MM.1S (cell line): Measurements from ENCODE around the gene SKAP2.

Experiments used
- DNase-seq: peaks from one replicate; pipeline ENCODE4 v3.0.0-alpha.2; 2015
- H2AFZ ChIP-seq: fragments of 300-600 bp; sonication (generic); 2 replicates; pipeline ENCODE4 v1.6.0; 2016; ENCODE audit warnings: antibody characterized with exemption, low read length
- H3F3A ChIP-seq: fragments of 300-600 bp; sonication (generic); 2 replicates; pipeline ENCODE4 v1.6.1; 2016; ENCODE audit warnings: mild to moderate bottlenecking, antibody characterized with exemption, low read length, moderate library complexity, mixed read lengths; ENCODE audit not compliant: insufficient read depth
- H3K27ac ChIP-seq: fragments of 300-600 bp; sonication (generic); 2 replicates; pipeline ENCODE4 v1.5.1; 2016; ENCODE audit warnings: mild to moderate bottlenecking, low read length
- H3K27me3 ChIP-seq: fragments of 300-600 bp; sonication (generic); replicated peaks from 2 replicates; pipeline ENCODE4 v1.6.0; 2016; ENCODE audit warnings: low read length; ENCODE audit not compliant: insufficient read depth
- H3K36me3 ChIP-seq: fragments of 300-600 bp; sonication (generic); replicated peaks from 2 replicates; pipeline ENCODE4 v1.6.1; 2016; ENCODE audit warnings: mild to moderate bottlenecking, low read length, mixed read lengths; ENCODE audit not compliant: insufficient read depth
- H3K4me1 ChIP-seq: fragments of 300-600 bp; sonication (generic); 2 replicates; pipeline ENCODE4 v1.6.1; 2016; ENCODE audit warnings: low read length, mixed read lengths
- H3K4me2 ChIP-seq: fragments of 300-600 bp; sonication (generic); 2 replicates; pipeline ENCODE4 v1.6.0; 2016; ENCODE audit warnings: low read depth, low read length
- H3K4me3 ChIP-seq: fragments of 300-600 bp; sonication (generic); 2 replicates; pipeline ENCODE4 v1.5.1; 2016; ENCODE audit warnings: low read length, mixed read lengths
- H3K79me2 ChIP-seq: fragments of 300-600 bp; sonication (generic); 2 replicates; pipeline ENCODE4 v1.6.1; 2016; ENCODE audit warnings: mixed run types, low read length, mixed read lengths
- H3K9ac ChIP-seq: fragments of 300-600 bp; sonication (generic); 2 replicates; pipeline ENCODE4 v1.6.1; 2016; ENCODE audit warnings: low read length, mixed read lengths
- H3K9me2 ChIP-seq: fragments of 300-600 bp; sonication (generic); replicated peaks from 2 replicates; pipeline ENCODE4 v1.6.1; 2016; ENCODE audit warnings: mild to moderate bottlenecking, low read length, mixed read lengths; ENCODE audit not compliant: insufficient read depth
- H3K9me3 ChIP-seq: fragments of 300-600 bp; sonication (generic); replicated peaks from 2 replicates; pipeline ENCODE4 v1.6.1; 2016; ENCODE audit warnings: mild to moderate bottlenecking, low read length, mixed read lengths; ENCODE audit not compliant: insufficient read depth
- H4K20me1 ChIP-seq: fragments of 300-600 bp; sonication (generic); 2 replicates; pipeline ENCODE4 v1.6.1; 2016; ENCODE audit warnings: mild to moderate bottlenecking, low read length, moderate library complexity, mixed read lengths; ENCODE audit not compliant: insufficient read depth
- EZH2 ChIP-seq: fragments of 300-600 bp; sonication (generic); optimal IDR thresholded peaks from 2 replicates; pipeline ENCODE3; 2017; ENCODE audit warnings: low read depth, mild to moderate bottlenecking, antibody characterized with exemption, low read length, mixed read lengths
- EZH2phosphoT487 ChIP-seq: fragments of 300-600 bp; sonication (generic); IDR thresholded peaks from 2 replicates; pipeline ENCODE4 v1.6.1; 2018; ENCODE audit warnings: antibody characterized with exemption, low read length
- TF ChIP-seq, protein P1 (sequence below): fragments of 300-600 bp; sonication (generic); IDR thresholded peaks from 2 replicates; pipeline ENCODE4 v1.5.1; 2016; ENCODE audit warnings: antibody characterized with exemption, low read length, mixed read lengths

The SKAP2 gene

DNA sequence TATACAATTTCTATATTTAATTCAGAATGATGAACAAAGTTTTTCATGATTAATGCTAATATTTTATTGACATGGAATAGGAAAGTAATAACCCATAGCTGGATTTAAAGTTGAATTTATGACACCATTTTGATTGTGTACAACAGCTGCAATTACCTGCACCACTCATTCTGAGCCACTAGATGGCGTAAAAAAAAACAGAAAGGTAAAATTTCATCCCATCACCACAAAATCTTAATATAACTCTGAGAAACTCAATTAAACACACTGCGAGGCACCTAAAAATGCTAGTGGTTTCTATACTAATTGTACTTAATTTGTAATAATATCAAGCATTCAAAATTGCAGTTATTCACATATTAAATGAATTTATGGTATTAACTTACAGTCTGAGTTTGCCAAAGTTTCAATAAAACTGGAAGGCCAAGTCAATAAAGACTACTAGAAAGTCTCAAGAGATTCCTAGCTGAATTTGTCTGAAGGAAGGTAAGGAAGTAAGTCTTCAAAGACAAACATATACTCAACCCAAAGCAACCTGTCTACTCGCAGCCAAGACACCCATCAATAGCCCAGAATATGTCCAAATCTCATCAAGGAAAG is 182.5 kb downstream of the SKAP2 start:
- no peaks in the 10 kb centered on the region for H3F3A ChIP-seq
- TF ChIP-seq, protein P1, sequence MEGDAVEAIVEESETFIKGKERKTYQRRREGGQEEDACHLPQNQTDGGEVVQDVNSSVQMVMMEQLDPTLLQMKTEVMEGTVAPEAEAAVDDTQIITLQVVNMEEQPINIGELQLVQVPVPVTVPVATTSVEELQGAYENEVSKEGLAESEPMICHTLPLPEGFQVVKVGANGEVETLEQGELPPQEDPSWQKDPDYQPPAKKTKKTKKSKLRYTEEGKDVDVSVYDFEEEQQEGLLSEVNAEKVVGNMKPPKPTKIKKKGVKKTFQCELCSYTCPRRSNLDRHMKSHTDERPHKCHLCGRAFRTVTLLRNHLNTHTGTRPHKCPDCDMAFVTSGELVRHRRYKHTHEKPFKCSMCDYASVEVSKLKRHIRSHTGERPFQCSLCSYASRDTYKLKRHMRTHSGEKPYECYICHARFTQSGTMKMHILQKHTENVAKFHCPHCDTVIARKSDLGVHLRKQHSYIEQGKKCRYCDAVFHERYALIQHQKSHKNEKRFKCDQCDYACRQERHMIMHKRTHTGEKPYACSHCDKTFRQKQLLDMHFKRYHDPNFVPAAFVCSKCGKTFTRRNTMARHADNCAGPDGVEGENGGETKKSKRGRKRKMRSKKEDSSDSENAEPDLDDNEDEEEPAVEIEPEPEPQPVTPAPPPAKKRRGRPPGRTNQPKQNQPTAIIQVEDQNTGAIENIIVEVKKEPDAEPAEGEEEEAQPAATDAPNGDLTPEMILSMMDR, result peak; percentile 81
- TF ChIP-seq EZH2 (no peak), EZH2phosphoT487 (no peak)
- no peaks in the 10 kb centered on the region for H3K79me2 ChIP-seq
- H3K9me3 ChIP-seq, result no peaks in the 10 kb centered on the region
- no peaks in the 10 kb centered on the region for H3K36me3 ChIP-seq
- no peaks in the 10 kb centered on the region for H3K27me3 ChIP-seq
- H3K9ac ChIP-seq, result no peak overlapping the region
- peak; percentile 38 for DNase-seq
- peak overlapping the region; percentile 4; the same call in 1 of the 2 replicates for H3K4me3 ChIP-seq
- no peaks in the 10 kb centered on the region for H3K9me2 ChIP-seq
- no peak overlapping the region for H2AFZ ChIP-seq
- peak overlapping the region; percentile 35; the same call in 1 of the 2 replicates for H3K4me2 ChIP-seq
- H4K20me1 ChIP-seq, result no peaks in the 10 kb centered on the region
- H3K27ac ChIP-seq, result peak overlapping the region; percentile 2; the same call in 1 of the 2 replicates
- H3K4me1 ChIP-seq, result peaks cover 18% of the 10 kb centered on the region; the same call in 1 of the 2 replicates

DNA sequence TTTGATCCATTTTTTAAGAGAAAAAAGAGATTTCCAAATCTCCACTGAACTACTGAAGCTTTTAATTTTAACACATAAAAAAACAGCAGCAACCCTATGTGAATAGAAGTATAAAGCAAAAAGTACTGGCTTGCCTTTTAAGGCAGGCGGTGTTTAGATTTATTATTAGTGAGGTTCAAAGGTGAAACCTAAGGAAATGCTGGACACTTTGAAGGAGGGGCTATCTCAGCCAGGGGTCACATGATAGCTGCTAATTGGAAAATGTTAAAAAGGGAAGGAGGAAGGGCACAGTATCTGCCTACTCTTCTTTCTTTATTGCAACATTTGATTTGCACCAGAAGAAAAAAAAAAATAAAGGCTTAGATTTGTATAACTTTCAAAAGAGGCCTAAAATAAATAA is 183.8 kb downstream of the SKAP2 start:
- no peaks in the 10 kb centered on the region for H3K36me3 ChIP-seq
- H3K9ac ChIP-seq, result no peak overlapping the region
- H3K9me3 ChIP-seq, result no peaks in the 10 kb centered on the region
- H3K79me2 ChIP-seq, result no peaks in the 10 kb centered on the region
- no peaks in the 10 kb centered on the region for H4K20me1 ChIP-seq
- no peak overlapping the region for H2AFZ ChIP-seq
- H3F3A ChIP-seq, result no peaks in the 10 kb centered on the region
- TF ChIP-seq, protein P1, result no peak
- TF ChIP-seq EZH2phosphoT487 (no peak), EZH2 (no peak)
- DNase-seq, result no peak
- H3K4me2 ChIP-seq, result no peak overlapping the region
- no peak overlapping the region for H3K27ac ChIP-seq
- no peak overlapping the region for H3K4me3 ChIP-seq
- H3K27me3 ChIP-seq, result no peaks in the 10 kb centered on the region
- H3K9me2 ChIP-seq, result no peaks in the 10 kb centered on the region
- peaks cover 8% of the 10 kb centered on the region; the same call in 1 of the 2 replicates for H3K4me1 ChIP-seq

DNA sequence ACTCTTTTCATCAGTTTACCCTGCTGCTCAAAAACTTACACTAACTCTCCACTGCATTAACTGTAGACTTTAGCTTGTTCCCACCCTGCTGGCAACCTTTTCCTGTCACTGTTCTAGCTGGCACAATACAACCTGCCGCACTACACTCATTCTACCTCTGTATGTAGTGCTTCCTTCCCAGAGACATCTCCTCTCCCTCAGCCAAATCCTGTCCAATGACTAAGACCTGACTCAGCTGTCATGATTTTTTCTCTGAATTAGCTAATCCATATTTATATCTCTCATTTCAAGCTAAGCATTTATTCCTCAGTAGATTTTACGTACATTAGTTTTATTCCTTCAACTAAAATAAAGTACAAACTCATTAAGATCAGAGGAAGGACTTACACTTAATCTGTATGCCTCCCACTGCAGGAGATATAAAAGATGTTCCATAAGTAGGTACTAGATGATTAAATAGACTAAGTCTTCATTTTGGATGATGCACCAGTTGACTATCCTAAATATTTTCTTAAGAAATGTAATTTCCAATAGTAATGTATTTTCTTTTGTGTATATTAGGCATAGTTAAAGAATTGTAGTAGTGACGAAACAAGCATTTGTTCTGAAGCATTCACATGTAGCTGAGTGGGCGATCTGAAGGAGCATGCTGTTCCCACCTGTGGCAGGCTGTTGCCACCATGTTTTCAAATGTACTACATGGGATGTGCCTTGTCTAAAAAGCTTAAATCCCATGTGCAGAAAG is 189.1 kb downstream of the SKAP2 start:
- DNase-seq, result no peak
- H3K9ac ChIP-seq, result no peak overlapping the region

More for the DNA sequence above, 189.1 kb downstream of the SKAP2 start:
- Histone ChIP-seq H3K4me2 (no peak overlapping the region), H3F3A (0 out of 2 replicates have a peak, but pooled peaks cover 3% of the 10 kb centered on the region), H3K9me2 (no peaks in the 10 kb centered on the region), H3K4me1 (no peaks in the 10 kb centered on the region), H3K9me3 (no peaks in the 10 kb centered on the region), H3K79me2 (no peaks in the 10 kb centered on the region), H3K4me3 (no peak overlapping the region), H3K27me3 (no peaks in the 10 kb centered on the region), H2AFZ (no peak overlapping the region), H4K20me1 (no peaks in the 10 kb centered on the region), H3K27ac (no peak overlapping the region), H3K36me3 (no peaks in the 10 kb centered on the region)
- no peak for TF ChIP-seq EZH2phosphoT487
- TF ChIP-seq, protein P1, result no peak
